K562 (cell line): ENCODE results near the gene LIX1. TPM values are rescaled to one million over a fixed set of nuclear protein-coding genes. Genes with fewer than 3 reads are reported as not detected.

Experiments used
- ADNP ChIP-seq: fragments of 200-800 bp; sonication (Bioruptor generic); IDR thresholded peaks from 2 replicates; pipeline ENCODE4 v1.6.1; 2016; ENCODE audit warnings: missing genetic modification characterization, missing compliant biosample characterization
- GABPB1 ChIP-seq: sonication (generic); formaldehyde crosslinking; IDR thresholded peaks from 2 replicates; pipeline ENCODE4 v1.8.0; 2022; ENCODE audit warnings: mild to moderate bottlenecking, missing genetic modification reagents
- HIVEP1 ChIP-seq: fragments of 250-450 bp; sonication (Bioruptor Pico); IDR thresholded peaks from 2 replicates; pipeline ENCODE4 v1.4.0; 2020; ENCODE audit warnings: mild to moderate bottlenecking
- HMG20B ChIP-seq: fragments of 250-450 bp; sonication (Bioruptor Pico); IDR thresholded peaks from 2 replicates; pipeline ENCODE4 v1.5.0; 2021; ENCODE audit warnings: mild to moderate bottlenecking
- L3MBTL2 ChIP-seq: fragments of 450-650 bp; IDR thresholded peaks from 2 replicates; pipeline ENCODE4 v1.6.1; 2016; ENCODE audit warnings: mild to moderate bottlenecking, moderate library complexity
- MAFF ChIP-seq: IDR thresholded peaks from 2 replicates; pipeline ENCODE4 v1.6.1; 2012; ENCODE audit warnings: low read length, improper control_type of control experiment
- MEIS2 ChIP-seq: fragments of 450-650 bp; IDR thresholded peaks from 2 replicates; pipeline ENCODE4 v1.6.1; 2014; ENCODE audit warnings: mild to moderate bottlenecking; ENCODE audit not compliant: partially characterized antibody
- SAFB ChIP-seq: fragments of 200-400 bp; formaldehyde crosslinking; IDR thresholded peaks from 2 replicates; pipeline ENCODE4 v1.6.1; 2017; ENCODE audit warnings: low read depth, low read length, borderline replicate concordance
- SMAD3 ChIP-seq: fragments of 450-650 bp; formaldehyde crosslinking; conservative IDR thresholded peaks from 2 replicates; pipeline ENCODE4 v1.4.0; 2020; ENCODE audit warnings: mild to moderate bottlenecking
- SMAD4 ChIP-seq: fragments of 250-450 bp; sonication (Bioruptor Pico); conservative IDR thresholded peaks from 2 replicates; pipeline ENCODE4 v1.8.0; 2021; ENCODE audit warnings: inconsistent platforms, mild to moderate bottlenecking, moderate library complexity
- SMC3 ChIP-seq: conservative IDR thresholded peaks from 2 replicates; pipeline ENCODE4 v1.6.1; 2011; ENCODE audit warnings: low read depth, low read length, improper control_type of control experiment; ENCODE audit not compliant: insufficient read depth
- STAT5A ChIP-seq: IDR thresholded peaks from 2 replicates; pipeline ENCODE4 v1.6.1; 2012; ENCODE audit warnings: low read length, inconsistent platforms, borderline replicate concordance
- TAF7 ChIP-seq: fragments of 450-650 bp; IDR thresholded peaks from 2 replicates; pipeline ENCODE4 v1.6.1; 2016; ENCODE audit warnings: missing genetic modification characterization, missing compliant biosample characterization
- TEAD2 ChIP-seq: fragments of 450-650 bp; IDR thresholded peaks from 2 replicates; pipeline ENCODE4 v1.6.1; 2016; ENCODE audit warnings: missing genetic modification characterization, control low read depth, missing compliant biosample characterization
- U2AF2 ChIP-seq: fragments of 200-400 bp; formaldehyde crosslinking; optimal IDR thresholded peaks from 2 replicates; pipeline ENCODE3; 2017; ENCODE audit warnings: low read depth, mild to moderate bottlenecking, low read length
- ZNF232 ChIP-seq: sonication (generic); formaldehyde crosslinking; IDR thresholded peaks from 2 replicates; pipeline ENCODE4 v1.8.0; 2022; ENCODE audit warnings: mild to moderate bottlenecking, missing genetic modification reagents
- polyA plus RNA-seq, 8 experiments: library from polyadenylated mRNA; depleted of rRNA in 4 of 8; stranded (reverse) in 5 of 8; unstranded in 3 of 8; fragments of >200 nt; fragmentation: Nextera tagmentation in 2 of 8; fragmentation: Illumina TruSeq in 1 of 8; extraction: Ambion mirVana in 2 of 8; extraction: Trizol in 1 of 8; gene quantifications; 2 replicates each; pipeline versions ENCODE4 v1.2.1 to v1.2.3, GENCODE V29; 2011 to 2014; ENCODE audit warnings: inconsistent platforms in 1 of 8, missing spikeins in 1 of 8
- total RNA-seq, 7 experiments: library from RNA; depleted of rRNA in 6 of 7; stranded (reverse); fragments of >200 nt in 6 of 7; fragmentation: Illumina TruSeq in 2 of 7; extraction: Trizol in 2 of 7; gene quantifications; 2 replicates each; pipeline versions ENCODE4 v1.2.1 to v1.2.3, GENCODE V29; 2011 to 2021; ENCODE audit warnings: low replicate concordance in 1 of 7
- TF ChIP-seq, protein P1 (sequence below): fragments of 200-800 bp; sonication (Bioruptor generic); IDR thresholded peaks from 2 replicates; pipeline ENCODE4 v1.6.1; 2017; ENCODE audit warnings: missing genetic modification characterization, missing compliant biosample characterization
- TF ChIP-seq, protein P2 (sequence below), 2 experiments: fragments of 150-350 bp in 1 of 2; IDR thresholded peaks; 2 replicates each; pipeline ENCODE4 v1.6.1; 2012 to 2016; ENCODE audit warnings: low read depth in 2 of 2, low read length in 2 of 2, mild to moderate bottlenecking in 1 of 2, moderate library complexity in 1 of 2
- TF ChIP-seq, protein P3 (sequence below): conservative IDR thresholded peaks from 2 replicates; pipeline ENCODE4 v1.6.1; 2011; ENCODE audit warnings: low read depth, mild to moderate bottlenecking, low read length; ENCODE audit not compliant: control insufficient read depth
- TF ChIP-seq, protein P4 (sequence below), 2 experiments: IDR thresholded peaks; 2 replicates each; pipeline ENCODE4 v1.6.1; 2011; ENCODE audit warnings: borderline replicate concordance in 1 of 2, control low read depth in 1 of 2, low read depth in 1 of 2, low read length in 1 of 2, mild to moderate bottlenecking in 1 of 2, mixed read lengths in 1 of 2, moderate library complexity in 1 of 2; ENCODE audit not compliant: insufficient read depth in 1 of 2, insufficient read length in 1 of 2, poor library complexity in 1 of 2, severe bottlenecking in 1 of 2; ENCODE audit errors: extremely low read depth in 1 of 2

Gene LIX1
- total and polyA plus RNA-seq, 9 of the 15 experiments (the other 6 are each of a cell fraction or from before 2014, with no cell fraction given), result 0.01 to 0.18 TPM; not detected in 7

DNA sequence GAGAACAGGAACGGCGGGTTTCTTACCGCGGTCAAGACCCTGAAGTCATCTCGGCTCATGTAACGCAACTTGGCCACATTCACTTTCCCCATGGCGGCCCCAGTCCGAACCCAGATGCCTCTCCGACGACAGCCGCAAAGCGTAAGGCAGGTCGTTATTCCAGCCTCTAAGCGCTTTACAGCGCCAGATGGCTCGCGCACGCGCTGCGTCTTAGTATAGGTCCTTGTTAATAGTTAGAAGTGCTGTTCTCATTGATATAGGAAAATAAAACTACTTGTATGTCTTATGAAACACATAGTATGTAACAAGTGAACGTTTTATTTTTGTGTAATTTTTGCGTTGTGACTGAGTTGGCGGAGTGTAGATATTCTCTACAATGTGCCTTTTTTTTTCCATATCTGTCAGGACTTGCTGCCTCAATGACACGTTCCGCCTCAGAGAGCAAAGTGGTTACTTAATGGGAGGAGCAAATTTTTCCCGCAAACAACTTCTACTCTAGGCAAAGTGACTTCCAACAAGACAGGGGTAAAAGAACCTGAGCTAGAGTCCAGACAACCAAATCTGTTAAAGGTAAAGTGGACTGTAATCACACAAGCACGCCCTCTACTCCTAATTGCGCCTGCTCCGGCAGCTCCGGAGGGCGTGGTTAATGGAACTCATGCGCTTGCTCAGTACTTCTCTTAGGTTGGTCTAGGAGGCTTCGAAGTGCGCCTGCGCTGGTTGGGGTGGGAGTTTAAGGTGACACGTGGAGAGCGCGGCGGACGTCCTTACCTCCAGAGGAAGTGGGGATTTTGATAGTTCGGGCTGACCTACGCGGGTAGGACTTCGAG lies 40.9 kb upstream of the LIX1 start, which contains the start of gene RIOK2 (continued):
- TF ChIP-seq, protein P1, sequence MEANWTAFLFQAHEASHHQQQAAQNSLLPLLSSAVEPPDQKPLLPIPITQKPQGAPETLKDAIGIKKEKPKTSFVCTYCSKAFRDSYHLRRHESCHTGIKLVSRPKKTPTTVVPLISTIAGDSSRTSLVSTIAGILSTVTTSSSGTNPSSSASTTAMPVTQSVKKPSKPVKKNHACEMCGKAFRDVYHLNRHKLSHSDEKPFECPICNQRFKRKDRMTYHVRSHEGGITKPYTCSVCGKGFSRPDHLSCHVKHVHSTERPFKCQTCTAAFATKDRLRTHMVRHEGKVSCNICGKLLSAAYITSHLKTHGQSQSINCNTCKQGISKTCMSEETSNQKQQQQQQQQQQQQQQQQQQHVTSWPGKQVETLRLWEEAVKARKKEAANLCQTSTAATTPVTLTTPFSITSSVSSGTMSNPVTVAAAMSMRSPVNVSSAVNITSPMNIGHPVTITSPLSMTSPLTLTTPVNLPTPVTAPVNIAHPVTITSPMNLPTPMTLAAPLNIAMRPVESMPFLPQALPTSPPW (CRISPR knock-in tag), result no peak; the same call in 1 of the 2 replicates
- peak; percentile 34; the same call in 1 of the 2 replicates for TF ChIP-seq SMAD4 (CRISPR knock-in tag)
- no peak for TF ChIP-seq HMG20B (CRISPR knock-in tag)
- TF ChIP-seq, protein P2, sequence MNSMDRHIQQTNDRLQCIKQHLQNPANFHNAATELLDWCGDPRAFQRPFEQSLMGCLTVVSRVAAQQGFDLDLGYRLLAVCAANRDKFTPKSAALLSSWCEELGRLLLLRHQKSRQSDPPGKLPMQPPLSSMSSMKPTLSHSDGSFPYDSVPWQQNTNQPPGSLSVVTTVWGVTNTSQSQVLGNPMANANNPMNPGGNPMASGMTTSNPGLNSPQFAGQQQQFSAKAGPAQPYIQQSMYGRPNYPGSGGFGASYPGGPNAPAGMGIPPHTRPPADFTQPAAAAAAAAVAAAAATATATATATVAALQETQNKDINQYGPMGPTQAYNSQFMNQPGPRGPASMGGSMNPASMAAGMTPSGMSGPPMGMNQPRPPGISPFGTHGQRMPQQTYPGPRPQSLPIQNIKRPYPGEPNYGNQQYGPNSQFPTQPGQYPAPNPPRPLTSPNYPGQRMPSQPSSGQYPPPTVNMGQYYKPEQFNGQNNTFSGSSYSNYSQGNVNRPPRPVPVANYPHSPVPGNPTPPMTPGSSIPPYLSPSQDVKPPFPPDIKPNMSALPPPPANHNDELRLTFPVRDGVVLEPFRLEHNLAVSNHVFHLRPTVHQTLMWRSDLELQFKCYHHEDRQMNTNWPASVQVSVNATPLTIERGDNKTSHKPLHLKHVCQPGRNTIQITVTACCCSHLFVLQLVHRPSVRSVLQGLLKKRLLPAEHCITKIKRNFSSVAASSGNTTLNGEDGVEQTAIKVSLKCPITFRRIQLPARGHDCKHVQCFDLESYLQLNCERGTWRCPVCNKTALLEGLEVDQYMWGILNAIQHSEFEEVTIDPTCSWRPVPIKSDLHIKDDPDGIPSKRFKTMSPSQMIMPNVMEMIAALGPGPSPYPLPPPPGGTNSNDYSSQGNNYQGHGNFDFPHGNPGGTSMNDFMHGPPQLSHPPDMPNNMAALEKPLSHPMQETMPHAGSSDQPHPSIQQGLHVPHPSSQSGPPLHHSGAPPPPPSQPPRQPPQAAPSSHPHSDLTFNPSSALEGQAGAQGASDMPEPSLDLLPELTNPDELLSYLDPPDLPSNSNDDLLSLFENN (IDR thresholded peaks at IDR 0.05; ENCODE audit: low read depth in 2 of 2, low read length in 2 of 2), result no peak; a peak in 1 of 4 replicates
- TF ChIP-seq SMAD3, result no peak
- TF ChIP-seq TAF7, result 0 out of 2 replicates have a peak, but pooled peaks have one; percentile 39
- peak; percentile 76 for TF ChIP-seq GABPB1 (CRISPR knock-in tag)
- TF ChIP-seq, protein P3, sequence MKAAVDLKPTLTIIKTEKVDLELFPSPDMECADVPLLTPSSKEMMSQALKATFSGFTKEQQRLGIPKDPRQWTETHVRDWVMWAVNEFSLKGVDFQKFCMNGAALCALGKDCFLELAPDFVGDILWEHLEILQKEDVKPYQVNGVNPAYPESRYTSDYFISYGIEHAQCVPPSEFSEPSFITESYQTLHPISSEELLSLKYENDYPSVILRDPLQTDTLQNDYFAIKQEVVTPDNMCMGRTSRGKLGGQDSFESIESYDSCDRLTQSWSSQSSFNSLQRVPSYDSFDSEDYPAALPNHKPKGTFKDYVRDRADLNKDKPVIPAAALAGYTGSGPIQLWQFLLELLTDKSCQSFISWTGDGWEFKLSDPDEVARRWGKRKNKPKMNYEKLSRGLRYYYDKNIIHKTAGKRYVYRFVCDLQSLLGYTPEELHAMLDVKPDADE, result no peak
- TF ChIP-seq U2AF2, result no peak
- no peak; the same call in 1 of the 2 replicates for TF ChIP-seq MAFF
- no peak for TF ChIP-seq TEAD2 (tag)
- TF ChIP-seq STAT5A, result no peak; the same call in 1 of the 2 replicates
- no peak for TF ChIP-seq ADNP (tag)
- TF ChIP-seq L3MBTL2, result peak; percentile 100
- TF ChIP-seq HIVEP1, result no peak
- no peak for TF ChIP-seq SMC3
- TF ChIP-seq SAFB, result no peak
- TF ChIP-seq, protein P4, sequence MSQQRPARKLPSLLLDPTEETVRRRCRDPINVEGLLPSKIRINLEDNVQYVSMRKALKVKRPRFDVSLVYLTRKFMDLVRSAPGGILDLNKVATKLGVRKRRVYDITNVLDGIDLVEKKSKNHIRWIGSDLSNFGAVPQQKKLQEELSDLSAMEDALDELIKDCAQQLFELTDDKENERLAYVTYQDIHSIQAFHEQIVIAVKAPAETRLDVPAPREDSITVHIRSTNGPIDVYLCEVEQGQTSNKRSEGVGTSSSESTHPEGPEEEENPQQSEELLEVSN (IDR thresholded peaks at IDR 0.05; ENCODE audit: borderline replicate concordance in 1 of 2, extremely low read depth in 1 of 2, insufficient read depth in 1 of 2, insufficient read length in 1 of 2, low read depth in 1 of 2, low read length in 1 of 2, poor library complexity in 1 of 2, severe bottlenecking in 1 of 2), result peak; percentile 98 to 99
- peak; percentile 86 for TF ChIP-seq MEIS2
- TF ChIP-seq ZNF232, result no peak
